MM.1S (cell line): ENCODE data around the gene ODAM.
"Not testable (repeated sequence)": the region's sequence is repeated elsewhere in the genome, so short reads cannot be mapped to it uniquely, and the experiment has no call there.

Experiments used
- EZH2 ChIP-seq: fragments of 300-600 bp; sonication (generic); optimal IDR thresholded peaks from 2 replicates; pipeline ENCODE3; 2017; ENCODE audit warnings: low read depth, mild to moderate bottlenecking, antibody characterized with exemption, low read length, mixed read lengths
- TF ChIP-seq, protein P1 (sequence below): fragments of 300-600 bp; sonication (generic); IDR thresholded peaks from 2 replicates; pipeline ENCODE4 v1.5.1; 2016; ENCODE audit warnings: antibody characterized with exemption, low read length, mixed read lengths

DNA sequence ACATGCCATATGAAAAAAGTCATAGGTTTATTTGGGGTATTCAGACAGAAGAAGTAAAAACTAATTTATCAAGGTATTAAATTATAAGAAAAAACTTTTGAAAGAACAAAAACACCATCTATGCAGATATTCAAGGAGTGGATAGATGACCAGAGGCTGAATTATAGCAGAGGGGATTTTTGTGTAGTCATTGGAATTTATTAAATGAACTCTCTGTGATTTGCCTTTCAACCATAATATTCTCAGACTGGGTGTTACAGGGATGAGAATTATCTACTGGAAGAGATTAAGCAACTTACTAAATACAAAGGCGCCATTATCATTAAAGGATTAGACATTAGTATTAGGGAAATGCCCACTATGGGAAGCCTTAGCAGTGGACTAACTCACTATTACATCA is 21.0 kb downstream of the ODAM start:
- TF ChIP-seq, protein P1, sequence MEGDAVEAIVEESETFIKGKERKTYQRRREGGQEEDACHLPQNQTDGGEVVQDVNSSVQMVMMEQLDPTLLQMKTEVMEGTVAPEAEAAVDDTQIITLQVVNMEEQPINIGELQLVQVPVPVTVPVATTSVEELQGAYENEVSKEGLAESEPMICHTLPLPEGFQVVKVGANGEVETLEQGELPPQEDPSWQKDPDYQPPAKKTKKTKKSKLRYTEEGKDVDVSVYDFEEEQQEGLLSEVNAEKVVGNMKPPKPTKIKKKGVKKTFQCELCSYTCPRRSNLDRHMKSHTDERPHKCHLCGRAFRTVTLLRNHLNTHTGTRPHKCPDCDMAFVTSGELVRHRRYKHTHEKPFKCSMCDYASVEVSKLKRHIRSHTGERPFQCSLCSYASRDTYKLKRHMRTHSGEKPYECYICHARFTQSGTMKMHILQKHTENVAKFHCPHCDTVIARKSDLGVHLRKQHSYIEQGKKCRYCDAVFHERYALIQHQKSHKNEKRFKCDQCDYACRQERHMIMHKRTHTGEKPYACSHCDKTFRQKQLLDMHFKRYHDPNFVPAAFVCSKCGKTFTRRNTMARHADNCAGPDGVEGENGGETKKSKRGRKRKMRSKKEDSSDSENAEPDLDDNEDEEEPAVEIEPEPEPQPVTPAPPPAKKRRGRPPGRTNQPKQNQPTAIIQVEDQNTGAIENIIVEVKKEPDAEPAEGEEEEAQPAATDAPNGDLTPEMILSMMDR, result not testable (repeated sequence)
- not testable (repeated sequence) for TF ChIP-seq EZH2
